ENCODE results near the gene SH3BGRL3. TPM values are rescaled to one million over a fixed set of nuclear protein-coding genes. Genes with fewer than 3 reads are reported as not detected.

SH3BGRL3 gene
- total RNA-seq, 2 donors from 2014 or later: 38.2 to 43.1 TPM

GRCh38 chr1:26288311-26288941 lies 8.5 kb downstream of the SH3BGRL3 start:
- WGBS, 2 donors: 42 to 48% methylated on average over 3 to 5 of the region's 5 CpGs
- Histone ChIP-seq H3K9me3 (no peaks in the 10 kb centered on the region), H3K27me3 (no peaks in the 10 kb centered on the region), H3K36me3 (replicated peaks in 1 of 2; ENCODE audit: insufficient read depth in 1 of 2, low read depth in 2 of 2) (no peaks in the 10 kb centered on the region), H3K4me3 (no peak overlapping the region), H3K27ac (peak overlapping the region in 1 of 4 donors; percentile 68), H3K4me1 (peaks cover 15% of the 10 kb centered on the region)
- DNase-seq (no peak), ATAC-seq (no peak)
- intact Hi-C loops (cut with DNase I): loop anchor here (5.0 kb wide), 1 partner anchor 34 kb away; no protein-coding TSS in a partner anchor
- TF ChIP-seq POLR2A (IDR thresholded peaks at IDR 0.05) (no peak), CTCF (IDR thresholded peaks at IDR 0.05) (no peak)

GRCh38 chr1:26289158-26290059 lies 9.5 kb downstream of the SH3BGRL3 start:
- Histone ChIP-seq H3K27ac (peak overlapping the region in 2 of 4 donors; percentile 35 to 68), H3K4me3 (no peak overlapping the region), H3K36me3 (replicated peaks in 1 of 2; ENCODE audit: insufficient read depth in 1 of 2, low read depth in 2 of 2) (no peaks in the 10 kb centered on the region), H3K9me3 (no peaks in the 10 kb centered on the region), H3K4me1 (peaks cover 12% of the 10 kb centered on the region), H3K27me3 (no peaks in the 10 kb centered on the region)
- DNase-seq: peak in 1 of 4 donors; percentile 67
- TF ChIP-seq CTCF (IDR thresholded peaks at IDR 0.05) (no peak), POLR2A (IDR thresholded peaks at IDR 0.05) (no peak)
- ATAC-seq: no peak
- intact Hi-C loops (cut with DNase I): loop anchor here (5.0 kb wide), 1 partner anchor 33 kb away; no protein-coding TSS in a partner anchor
- WGBS, 2 donors: 73 to 88% methylated on average over 17 to 21 of the region's 21 CpGs

DNA sequence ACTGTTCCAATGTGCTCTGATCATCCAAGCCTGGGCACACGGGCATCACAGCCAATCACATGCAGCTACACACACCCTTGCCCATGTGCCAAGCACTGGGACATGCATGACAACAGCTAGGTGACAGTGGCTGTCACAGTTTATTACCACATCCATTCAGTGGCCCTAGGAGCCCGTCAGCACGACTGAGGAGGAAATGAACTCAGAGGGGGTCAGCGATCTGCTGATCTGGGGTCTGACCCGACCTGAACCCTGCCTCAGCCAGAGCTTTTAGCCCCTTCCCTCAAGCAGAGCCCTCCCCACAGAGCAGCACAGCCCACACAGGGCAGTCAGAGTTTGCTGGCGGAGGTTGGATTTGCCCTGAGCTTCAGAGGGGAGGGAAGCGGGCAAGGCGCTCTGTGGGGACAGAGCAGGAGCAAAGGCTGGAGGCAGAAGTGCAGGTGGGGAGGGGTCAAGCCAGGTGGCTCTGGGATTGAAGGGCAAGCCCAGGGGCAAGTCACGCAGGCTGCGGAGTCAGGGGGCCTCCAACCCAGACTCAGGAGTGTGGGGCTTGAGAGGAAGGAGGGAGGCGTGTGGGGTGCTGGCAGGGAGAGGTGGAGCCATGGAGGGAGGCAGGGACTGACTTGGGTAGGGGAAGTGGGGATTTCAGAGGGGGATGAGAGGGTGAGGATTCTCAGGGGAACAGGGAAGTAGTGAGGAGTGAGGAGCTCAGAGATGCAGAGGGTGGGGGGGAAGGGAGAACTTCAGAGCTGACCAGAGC lies 10.4 kb downstream of the SH3BGRL3 start:
- H3K9me3 ChIP-seq: no peaks in the 10 kb centered on the region
- H3K27ac ChIP-seq: peak overlapping the region in 2 of 4 donors; percentile 35 to 68
- no peaks in the 10 kb centered on the region for H3K27me3 ChIP-seq
- TF ChIP-seq CTCF (IDR thresholded peaks at IDR 0.05) (no peak), POLR2A (IDR thresholded peaks at IDR 0.05) (no peak)
- intact Hi-C loops (cut with DNase I): no loop called here
- WGBS, 2 donors: 67 to 84% methylated on average over 9 to 11 of the region's 11 CpGs
- H3K36me3 ChIP-seq (replicated peaks in 1 of 2; ENCODE audit: insufficient read depth in 1 of 2, low read depth in 2 of 2): no peaks in the 10 kb centered on the region
- peaks cover 3% of the 10 kb centered on the region for H3K4me1 ChIP-seq
- DNase-seq (no peak), ATAC-seq (no peak)
- H3K4me3 ChIP-seq: no peak overlapping the region

- 84 to 88% methylated on average over 9 to 11 of the region's 11 CpGs for WGBS, 2 donors
- Histone ChIP-seq H3K27me3 (no peaks in the 10 kb centered on the region), H3K9me3 (no peaks in the 10 kb centered on the region), H3K4me1 (no peaks in the 10 kb centered on the region), H3K27ac (peak overlapping the region in 2 of 4 donors; percentile 29 to 68), H3K4me3 (no peak overlapping the region), H3K36me3 (replicated peaks in 1 of 2; ENCODE audit: insufficient read depth in 1 of 2, low read depth in 2 of 2) (no peaks in the 10 kb centered on the region)
- no peak for TF ChIP-seq CTCF (IDR thresholded peaks at IDR 0.05)
- DNase-seq (no peak), ATAC-seq (no peak)
- intact Hi-C loops (cut with DNase I): no loop called here
Measured at GRCh38 chr1:26290882-26291261, 11.0 kb downstream of the SH3BGRL3 start.

All from body of pancreas (tissue), 4 donors.